ENCODE results near the gene SRC. TPM values are rescaled to one million over a fixed set of nuclear protein-coding genes. Genes with fewer than 3 reads are reported as not detected.

Gene SRC
- total and polyA plus RNA-seq, 2 of the 8 experiments (the other 6 are each of a cell fraction or from before 2014, with no cell fraction given): 27.6 to 28.8 TPM

GRCh38 chr20:37309936-37310590 lies 35.9 kb upstream of the SRC start:
- Histone ChIP-seq H2BK120ac (replicated peaks; ENCODE audit: low read depth, low read length) (no peak overlapping the region), H3K4me1 (replicated peaks in 1 of 4; ENCODE audit: control insufficient read depth in 3 of 4, insufficient read depth in 4 of 4, low read length in 3 of 4) (peaks cover 0 to 4% (median 0%) of the 10 kb centered on the region in 4 experiments; a peak in 1 of 7 replicates), H3K4me2 (ENCODE audit: insufficient read depth in 1 of 2, low read depth in 2 of 2, low read length in 2 of 2) (no peak overlapping the region), H2BK20ac (ENCODE audit: low read length) (no peak overlapping the region), H3K79me2 (ENCODE audit: control insufficient read depth in 1 of 2, insufficient read depth in 2 of 2, low read length in 2 of 2) (0 out of 4 replicates have a peak, but pooled peaks cover 0 to 3% of the 10 kb centered on the region in 2 experiments), H3K79me1 (ENCODE audit: low read depth, low read length) (peaks cover 15% of the 10 kb centered on the region), H2BK15ac (ENCODE audit: low read length) (no peak overlapping the region), H3K23me2 (ENCODE audit: low read depth, low read length) (no peaks in the 10 kb centered on the region), H3K27ac (ENCODE audit: low read depth, low read length) (no peak overlapping the region), H2AFZ (ENCODE audit: low read length) (no peak overlapping the region), H2AK5ac (ENCODE audit: low read depth, low read length) (no peak overlapping the region), H4K91ac (replicated peaks; ENCODE audit: insufficient read length, low read length) (no peak overlapping the region), H3K4ac (replicated peaks; ENCODE audit: insufficient read length, low read depth, low read length) (no peak overlapping the region), H3K23ac (ENCODE audit: insufficient read length) (no peak overlapping the region), H3K36me3 (ENCODE audit: control insufficient read depth in 2 of 4, insufficient read depth in 4 of 4, low read length in 3 of 4) (peaks cover 0 to 8% (median 1%) of the 10 kb centered on the region in 4 experiments; a peak in 2 of 8 replicates), H3K9ac (replicated peaks in 1 of 4; ENCODE audit: extremely low read depth in 1 of 4, low read depth in 3 of 4, low read length in 3 of 4) (no peak overlapping the region; a peak in 1 of 7 replicates), H2BK12ac (ENCODE audit: low read depth, low read length) (no peak overlapping the region), H3K56ac (replicated peaks; ENCODE audit: insufficient read length, low read depth, low read length) (no peak overlapping the region), H3K4me3 (ENCODE audit: extremely low read depth in 1 of 4, insufficient read depth in 2 of 4, low read depth in 3 of 4, low read length in 4 of 4) (no peak overlapping the region), H2BK5ac (ENCODE audit: low read depth, low read length) (no peak overlapping the region), H3K27me3 (replicated peaks in 1 of 4; ENCODE audit: control insufficient read depth in 3 of 4, extremely low read depth in 1 of 4, insufficient read depth in 3 of 4, low read length in 3 of 4) (no peaks in the 10 kb centered on the region), H3K9me3 (ENCODE audit: insufficient read depth in 2 of 2, low read depth in 1 of 2, low read length in 1 of 2) (no peaks in the 10 kb centered on the region), H4K8ac (ENCODE audit: extremely low read depth, insufficient read depth, low read length) (peak overlapping the region; percentile 7), H4K20me1 (replicated peaks in 1 of 2; ENCODE audit: control insufficient read depth in 1 of 2, insufficient read depth in 2 of 2, low read length in 2 of 2) (no peaks in the 10 kb centered on the region), H3K18ac (ENCODE audit: extremely low read depth, low read length) (no peak overlapping the region), H4K5ac (ENCODE audit: insufficient read length, low read depth, low read length) (no peak overlapping the region), H3K14ac (ENCODE audit: insufficient read length) (no peak overlapping the region)
- CTCF ChIA-PET (ENCODE audit: partially characterized antibody): interaction anchor here (0.7 to 1.4 kb wide), 2 partner anchors 9 to 10 kb away, joined by 3 to 4 read pairs; no protein-coding TSS in a partner anchor
- FAIRE-seq: no peak
- 90% methylated on average over 16 of the region's 16 CpGs; no CpG with 5 or more reads in 1 of the 2 experiments for WGBS, 2 experiments (ENCODE audit: extremely low coverage in 1 of 2, insufficient coverage in 1 of 2, insufficient read length in 1 of 2, insufficient replicate concordance in 2 of 2, low coverage in 1 of 2, low lambda C conversion rate in 2 of 2, missing lambda C conversion rate in 1 of 2)
- DNase-seq (ENCODE audit: low read depth in 1 of 2, low spot score in 2 of 2): no peak
- POLR2A ChIA-PET (ENCODE audit: partially characterized antibody): interaction anchor here (1.0 kb wide), 1 partner anchor 21 kb away, joined by 3 read pairs; the partner anchor contains the start of gene MANBAL
- TF ChIP-seq FOSL1 (IDR thresholded peaks at IDR 0.05; ENCODE audit: insufficient read depth, low read depth, low read length) (no peak), EGR1 (IDR thresholded peaks at IDR 0.05; ENCODE audit: borderline replicate concordance, low read depth, low read length) (no peak), SUZ12 (IDR thresholded peaks at IDR 0.05; ENCODE audit: low read length) (no peak), CTCF (IDR thresholded peaks at IDR 0.05; ENCODE audit: control extremely low read depth in 1 of 3, insufficient read depth in 1 of 3, low read depth in 1 of 3, low read length in 3 of 3) (no peak), CBX8 (IDR thresholded peaks at IDR 0.05; ENCODE audit: borderline replicate concordance, low read depth, low read length) (no peak), POLR2A (IDR thresholded peaks at IDR 0.05; ENCODE audit: control extremely low read depth in 1 of 2, low read depth in 2 of 2, low read length in 2 of 2) (no peak), USF2 (IDR thresholded peaks at IDR 0.05; ENCODE audit: low read length) (no peak), CHD1 (IDR thresholded peaks at IDR 0.05; ENCODE audit: low read depth, low read length) (no peak), RBBP5 (IDR thresholded peaks at IDR 0.05; ENCODE audit: borderline replicate concordance, low read depth, low read length) (no peak)

Data from H1 (cell line).